ENCODE measurements around the gene KCNG2. TPM values are rescaled to one million over a fixed set of nuclear protein-coding genes. Genes with fewer than 3 reads are reported as not detected.

The KCNG2 gene
- polyA plus RNA-seq, 4 donors, result 0.11 to 0.55 (median 0.35) TPM

GRCh38 chr18:79816092-79816491 is 18.4 kb downstream of the KCNG2 start:
- DNase-seq (ENCODE audit: low read depth in 4 of 4, low spot score in 2 of 4), result no peak

- DNase-seq (ENCODE audit: low read depth in 4 of 4, low spot score in 2 of 4), result no peak
Measured at GRCh38 chr18:79816981-79817606, 19.4 kb downstream of the KCNG2 start.

- no peak for DNase-seq (ENCODE audit: low read depth in 4 of 4, low spot score in 2 of 4)
Measured at GRCh38 chr18:79817607-79817998, 19.9 kb downstream of the KCNG2 start.

- no peak for DNase-seq (ENCODE audit: low read depth in 4 of 4, low spot score in 2 of 4)
Measured at GRCh38 chr18:79818036-79818435, 20.3 kb downstream of the KCNG2 start.

- no peak for DNase-seq (ENCODE audit: low read depth in 4 of 4, low spot score in 2 of 4)
Measured at GRCh38 chr18:79818631-79819030, 20.9 kb downstream of the KCNG2 start.

- no peak for DNase-seq (ENCODE audit: low read depth in 4 of 4, low spot score in 2 of 4)
Measured at GRCh38 chr18:79819064-79819967, 21.6 kb downstream of the KCNG2 start.

- DNase-seq (ENCODE audit: low read depth in 4 of 4, low spot score in 2 of 4), result no peak
Measured at GRCh38 chr18:79819968-79820351, 22.2 kb downstream of the KCNG2 start.

- no peak for DNase-seq (ENCODE audit: low read depth in 4 of 4, low spot score in 2 of 4)
Measured at GRCh38 chr18:79823120-79823519, 25.4 kb downstream of the KCNG2 start.

GRCh38 chr18:79825913-79826312 is 28.2 kb downstream of the KCNG2 start:
- DNase-seq (ENCODE audit: low read depth in 4 of 4, low spot score in 2 of 4), result no peak

- DNase-seq (ENCODE audit: low read depth in 4 of 4, low spot score in 2 of 4), result no peak
Measured at GRCh38 chr18:79826966-79827365, 29.2 kb downstream of the KCNG2 start.

- DNase-seq (ENCODE audit: low read depth in 4 of 4, low spot score in 2 of 4), result no peak
Measured at GRCh38 chr18:79828258-79828657, 30.5 kb downstream of the KCNG2 start.

GRCh38 chr18:79829136-79829854 is 31.6 kb downstream of the KCNG2 start:
- no peak for DNase-seq (ENCODE audit: low read depth in 4 of 4, low spot score in 2 of 4)

- no peak for DNase-seq (ENCODE audit: low read depth in 4 of 4, low spot score in 2 of 4)
Measured at GRCh38 chr18:79832169-79832568, 34.4 kb downstream of the KCNG2 start.

GRCh38 chr18:79834834-79835233 is 37.1 kb downstream of the KCNG2 start:
- no peak for DNase-seq (ENCODE audit: low read depth in 4 of 4, low spot score in 2 of 4)

- no peak for DNase-seq (ENCODE audit: low read depth in 4 of 4, low spot score in 2 of 4)
Measured at GRCh38 chr18:79841936-79842335, 44.2 kb downstream of the KCNG2 start.

- DNase-seq (ENCODE audit: low read depth in 4 of 4, low spot score in 2 of 4), result no peak
Measured at GRCh38 chr18:79844999-79845563, 47.3 kb downstream of the KCNG2 start.

- DNase-seq (ENCODE audit: low read depth in 4 of 4, low spot score in 2 of 4), result no peak
Measured at GRCh38 chr18:79846936-79847557, 49.3 kb downstream of the KCNG2 start.

GRCh38 chr18:79847606-79848293 is 50.0 kb downstream of the KCNG2 start:
- no peak for DNase-seq (ENCODE audit: low read depth in 4 of 4, low spot score in 2 of 4)

- DNase-seq (ENCODE audit: low read depth in 4 of 4, low spot score in 2 of 4), result no peak
Measured at GRCh38 chr18:79848294-79848578, 50.5 kb downstream of the KCNG2 start.

GRCh38 chr18:79848579-79849327 is 51.0 kb downstream of the KCNG2 start:
- DNase-seq (ENCODE audit: low read depth in 4 of 4, low spot score in 2 of 4), result no peak

Data from left renal cortex interstitium (tissue), 4 donors.